ENCODE results near the gene ARHGAP28.
A peak's percentile ranks its signal among the peaks of the same experiment; 100 is the strongest.
"Not testable (repeated sequence)": the region's sequence is repeated elsewhere in the genome, so short reads cannot be mapped to it uniquely, and the experiment has no call there.

Gene ARHGAP28

DNA sequence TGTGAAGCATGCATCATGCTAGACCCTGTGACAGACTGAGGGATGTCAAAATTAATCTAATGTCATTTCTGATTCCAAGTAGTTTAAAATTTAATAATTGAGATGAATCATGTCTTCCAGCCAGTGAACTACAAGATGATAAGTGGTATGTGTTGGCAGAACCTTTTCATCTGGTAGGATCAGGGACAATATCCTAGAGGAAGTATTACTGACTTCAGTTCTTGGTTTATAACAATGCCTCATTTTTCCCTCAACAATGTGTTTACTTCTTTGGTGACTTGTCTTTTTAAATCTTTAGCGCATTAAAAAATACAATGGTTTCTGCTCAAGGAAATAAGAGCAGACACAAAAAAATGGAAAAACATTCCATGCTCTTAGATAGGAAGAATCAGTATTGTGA is 69.4 kb downstream of the ARHGAP28 start:
- Mint-ChIP-seq H3K36me3 (ENCODE audit: low read depth) (peaks cover 62% of the 10 kb centered on the region), H3K27me3 (ENCODE audit: low read depth) (no peaks in the 10 kb centered on the region), H3K27ac (no peak overlapping the region), H3K4me1 (peaks cover 28% of the 10 kb centered on the region), H3K9me3 (peaks cover 37% of the 10 kb centered on the region), H3K4me3 (no peak overlapping the region)
- TF ChIP-seq, protein P1, sequence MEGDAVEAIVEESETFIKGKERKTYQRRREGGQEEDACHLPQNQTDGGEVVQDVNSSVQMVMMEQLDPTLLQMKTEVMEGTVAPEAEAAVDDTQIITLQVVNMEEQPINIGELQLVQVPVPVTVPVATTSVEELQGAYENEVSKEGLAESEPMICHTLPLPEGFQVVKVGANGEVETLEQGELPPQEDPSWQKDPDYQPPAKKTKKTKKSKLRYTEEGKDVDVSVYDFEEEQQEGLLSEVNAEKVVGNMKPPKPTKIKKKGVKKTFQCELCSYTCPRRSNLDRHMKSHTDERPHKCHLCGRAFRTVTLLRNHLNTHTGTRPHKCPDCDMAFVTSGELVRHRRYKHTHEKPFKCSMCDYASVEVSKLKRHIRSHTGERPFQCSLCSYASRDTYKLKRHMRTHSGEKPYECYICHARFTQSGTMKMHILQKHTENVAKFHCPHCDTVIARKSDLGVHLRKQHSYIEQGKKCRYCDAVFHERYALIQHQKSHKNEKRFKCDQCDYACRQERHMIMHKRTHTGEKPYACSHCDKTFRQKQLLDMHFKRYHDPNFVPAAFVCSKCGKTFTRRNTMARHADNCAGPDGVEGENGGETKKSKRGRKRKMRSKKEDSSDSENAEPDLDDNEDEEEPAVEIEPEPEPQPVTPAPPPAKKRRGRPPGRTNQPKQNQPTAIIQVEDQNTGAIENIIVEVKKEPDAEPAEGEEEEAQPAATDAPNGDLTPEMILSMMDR (IDR thresholded peaks at IDR 0.05; ENCODE audit: unreplicated experiment in 3 of 3), result no peak

DNA sequence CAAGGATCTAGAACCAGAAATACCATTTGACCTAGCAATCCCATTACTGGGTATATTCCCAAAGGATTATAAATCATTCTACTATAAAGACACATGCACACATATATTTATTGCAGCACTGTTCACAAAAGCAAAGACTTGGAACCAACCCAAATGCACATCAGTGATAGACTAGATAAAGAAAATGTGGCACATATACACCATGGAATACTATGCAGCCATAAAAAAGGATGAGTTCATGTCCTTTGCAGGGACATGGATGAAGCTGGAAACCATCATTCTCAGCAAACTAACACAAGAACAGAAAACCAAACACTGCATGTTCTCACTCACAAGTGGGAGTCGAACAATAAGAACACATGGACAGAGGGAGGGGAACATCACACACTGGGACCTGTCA is 70.8 kb downstream of the ARHGAP28 start:
- H3K4me3 Mint-ChIP-seq; H3K27me3 Mint-ChIP-seq (ENCODE audit: low read depth); H3K27ac Mint-ChIP-seq: not testable (repeated sequence)
- peaks cover 44% of the 10 kb centered on the region for H3K9me3 Mint-ChIP-seq
- H3K36me3 Mint-ChIP-seq (ENCODE audit: low read depth), result peaks cover 67% of the 10 kb centered on the region
- H3K4me1 Mint-ChIP-seq, result peaks cover 18% of the 10 kb centered on the region

DNA sequence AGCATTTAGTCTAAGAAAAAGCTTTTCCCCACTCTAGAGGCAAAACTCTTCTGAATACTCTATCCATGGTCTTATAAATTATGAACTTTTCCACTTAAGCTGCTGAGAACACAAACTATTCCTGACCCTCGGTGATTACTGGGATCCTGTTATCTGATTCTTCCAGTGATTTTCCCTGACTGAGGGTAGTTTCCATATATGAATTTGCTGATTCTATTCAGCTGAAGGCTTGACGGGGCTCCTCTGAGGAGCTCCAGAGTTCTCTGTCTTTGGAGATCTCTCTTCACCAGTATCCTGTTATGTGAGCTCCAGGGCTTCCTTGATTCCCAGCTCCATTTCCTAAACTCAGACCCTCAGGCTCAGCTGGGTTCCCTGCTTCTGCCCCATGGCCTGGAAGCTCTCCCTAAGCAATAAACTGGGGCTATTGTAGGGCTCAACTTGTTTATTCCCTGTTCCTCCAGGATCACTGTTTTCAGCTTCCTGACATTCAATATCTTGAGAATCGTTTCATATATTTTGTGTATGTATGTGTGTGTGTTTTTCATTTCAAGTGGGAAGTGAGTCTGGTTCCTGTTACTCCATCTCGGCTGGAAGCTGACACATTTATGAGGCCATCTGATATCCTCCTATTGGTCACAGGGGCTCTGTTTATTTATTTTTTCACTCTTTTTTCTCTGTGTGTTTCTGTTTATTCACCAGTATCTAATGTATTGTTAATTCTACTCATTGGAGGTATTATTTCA is 78.2 kb downstream of the ARHGAP28 start:
- Mint-ChIP-seq H3K9me3 (peaks cover 21% of the 10 kb centered on the region), H3K27ac (peak overlapping the region; percentile 77 to 93 (median 80)), H3K27me3 (ENCODE audit: low read depth) (no peaks in the 10 kb centered on the region), H3K4me1 (peaks cover 30% of the 10 kb centered on the region), H3K36me3 (ENCODE audit: low read depth) (peaks cover 34% of the 10 kb centered on the region), H3K4me3 (peak overlapping the region in 1 of 3 experiments; percentile 18)
- TF ChIP-seq, protein P1 (IDR thresholded peaks at IDR 0.05; ENCODE audit: unreplicated experiment in 3 of 3), result no peak

DNA sequence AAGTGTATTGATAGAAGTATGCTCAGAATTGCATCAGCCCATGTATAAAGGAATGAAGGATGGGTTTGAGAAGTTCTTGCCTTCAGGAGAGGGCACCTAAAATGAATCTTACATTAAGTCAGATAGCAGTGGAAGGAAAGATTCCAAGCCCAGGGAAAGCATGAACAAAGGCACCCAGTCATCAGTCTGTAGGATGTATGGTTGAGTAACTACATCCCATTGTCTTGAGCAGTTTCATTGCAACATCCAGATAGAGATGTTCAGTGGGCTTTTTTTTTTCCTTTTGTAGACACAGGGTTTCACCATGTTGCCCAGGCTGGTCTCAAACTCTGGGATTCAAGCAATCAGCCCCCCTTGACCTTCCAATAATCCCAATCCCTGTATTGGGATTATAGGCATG is 80.7 kb downstream of the ARHGAP28 start:
- H3K4me3 Mint-ChIP-seq, result no peak overlapping the region
- H3K9me3 Mint-ChIP-seq, result peaks cover 8% of the 10 kb centered on the region
- peaks cover 36% of the 10 kb centered on the region for H3K36me3 Mint-ChIP-seq (ENCODE audit: low read depth)
- no peak overlapping the region for H3K27ac Mint-ChIP-seq
- no peaks in the 10 kb centered on the region for H3K27me3 Mint-ChIP-seq (ENCODE audit: low read depth)
- peaks cover 30% of the 10 kb centered on the region for H3K4me1 Mint-ChIP-seq
- TF ChIP-seq, protein P1 (IDR thresholded peaks at IDR 0.05; ENCODE audit: unreplicated experiment in 3 of 3), result no peak

DNA sequence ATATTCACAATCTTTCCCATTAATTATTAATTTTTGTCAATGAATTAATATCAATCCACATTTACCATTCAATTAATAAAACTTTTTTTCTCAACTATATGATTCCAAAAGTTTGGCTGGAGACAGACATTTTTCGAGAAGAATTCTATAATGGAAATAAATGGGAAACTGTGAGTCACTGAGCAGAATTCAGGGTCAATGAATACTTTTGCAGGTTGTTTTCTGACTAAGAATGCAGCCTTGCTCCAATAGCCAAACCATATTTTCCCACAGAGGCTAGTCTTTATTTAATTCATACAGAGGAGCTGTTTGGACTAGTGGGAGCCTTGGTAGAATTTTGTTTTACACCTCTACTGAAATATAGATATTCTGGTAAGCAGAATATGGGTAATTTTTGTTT is 82.3 kb downstream of the ARHGAP28 start:
- peaks cover 39% of the 10 kb centered on the region for H3K36me3 Mint-ChIP-seq (ENCODE audit: low read depth)
- peaks cover 22% of the 10 kb centered on the region for H3K4me1 Mint-ChIP-seq
- no peak overlapping the region for H3K27ac Mint-ChIP-seq
- TF ChIP-seq, protein P1 (IDR thresholded peaks at IDR 0.05; ENCODE audit: unreplicated experiment in 3 of 3), result no peak
- H3K4me3 Mint-ChIP-seq, result no peak overlapping the region
- no peaks in the 10 kb centered on the region for H3K27me3 Mint-ChIP-seq (ENCODE audit: low read depth)
- H3K9me3 Mint-ChIP-seq, result peaks cover 6% of the 10 kb centered on the region

DNA sequence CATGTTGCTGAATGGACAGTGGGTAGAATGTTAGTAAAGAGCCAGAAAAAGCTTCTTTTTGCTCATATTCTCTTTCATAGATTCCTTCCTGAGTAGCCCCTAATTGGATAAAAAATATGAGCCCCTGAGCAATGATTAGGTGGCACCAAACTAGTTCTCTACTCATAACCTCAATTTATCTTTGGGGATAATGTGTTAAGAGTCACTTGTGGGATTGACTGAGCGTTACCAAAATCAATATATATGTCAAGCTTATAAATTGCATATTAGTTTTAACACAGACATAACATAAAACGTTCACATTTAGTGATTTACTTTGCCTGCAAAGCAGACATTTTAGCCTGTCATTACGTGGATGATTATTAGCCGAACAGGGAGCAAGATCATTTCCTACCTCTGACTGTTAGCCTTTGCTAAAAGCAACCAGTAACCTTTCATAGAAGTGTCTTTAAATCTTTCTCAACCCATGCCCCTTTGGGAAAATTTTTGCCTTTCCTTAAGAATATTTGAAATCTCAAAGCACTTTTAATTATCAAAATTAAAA is 85.4 kb downstream of the ARHGAP28 start:
- TF ChIP-seq, protein P1 (IDR thresholded peaks at IDR 0.05; ENCODE audit: unreplicated experiment in 3 of 3), result no peak
- no peaks in the 10 kb centered on the region for H3K27me3 Mint-ChIP-seq (ENCODE audit: low read depth)
- H3K4me1 Mint-ChIP-seq, result no peaks in the 10 kb centered on the region
- H3K27ac Mint-ChIP-seq, result no peak overlapping the region
- no peak overlapping the region for H3K4me3 Mint-ChIP-seq
- H3K36me3 Mint-ChIP-seq (ENCODE audit: low read depth), result peaks cover 35% of the 10 kb centered on the region
- peaks cover 5% of the 10 kb centered on the region for H3K9me3 Mint-ChIP-seq

Data from nephron (organoid).